ENCODE measurements around the gene ABLIM2. TPM values are rescaled to one million over a fixed set of nuclear protein-coding genes. Genes with fewer than 3 reads are reported as not detected.

The ABLIM2 gene
- total and polyA plus RNA-seq, 2 of the 4 experiments (the other 2 are of a cell fraction), result under 0.01 to 0.10 TPM

- TF ChIP-seq NFE2L2 (IDR thresholded peaks at IDR 0.05; ENCODE audit: low read depth, low read length) (no peak), CEBPB (IDR thresholded peaks at IDR 0.05; ENCODE audit: low read depth, low read length) (peak; percentile 63; the same call in 1 of the 2 replicates)
- Histone ChIP-seq H3K14ac (replicated peaks; ENCODE audit: low read depth, low read length) (no peak overlapping the region), H3K56ac (ENCODE audit: extremely low read depth, insufficient read depth, low read length) (no peak overlapping the region), H4K8ac (ENCODE audit: low read depth in 2 of 2, low read length in 2 of 2) (no peak overlapping the region), H3K79me1 (ENCODE audit: low read depth in 1 of 2, low read length in 2 of 2) (peaks cover 0 to 43% of the 10 kb centered on the region in 2 experiments; a peak in 2 of 4 replicates), H3K4me1 (ENCODE audit: control insufficient read depth, insufficient read depth, low read length) (peaks cover 16% of the 10 kb centered on the region), H3K4me2 (ENCODE audit: low read depth, low read length) (peak overlapping the region; percentile 98), H2AK5ac (ENCODE audit: low read depth, low read length) (no peak overlapping the region), H3K9me3 (ENCODE audit: control insufficient read depth, insufficient read depth, low read length) (no peaks in the 10 kb centered on the region; the same call in 1 of the 2 replicates), H3K4ac (ENCODE audit: low read depth, low read length) (0 out of 2 replicates have a peak overlapping the region, but pooled peaks have one; percentile 29), H2BK15ac (ENCODE audit: low read depth, low read length) (no peak overlapping the region), H2AK9ac (replicated peaks; ENCODE audit: low read depth, low read length, poor library complexity) (no peak overlapping the region), H4K5ac (ENCODE audit: low read depth, low read length) (no peak overlapping the region), H2AFZ (replicated peaks; ENCODE audit: low read length, poor library complexity) (no peak overlapping the region), H2BK20ac (ENCODE audit: low read depth, low read length) (no peak overlapping the region), H3K36me3 (ENCODE audit: control insufficient read depth, insufficient read depth, low read length) (peaks cover 7% of the 10 kb centered on the region), H2BK5ac (ENCODE audit: low read depth, low read length, poor library complexity, severe bottlenecking) (peak overlapping the region; percentile 20), H3K9ac (ENCODE audit: low read depth, low read length) (peak overlapping the region; percentile 74), H3K27me3 (ENCODE audit: control insufficient read depth, insufficient read depth, low read length) (no peaks in the 10 kb centered on the region), H3K27ac (ENCODE audit: insufficient read depth, low read length) (peak overlapping the region; percentile 95; the same call in 1 of the 2 replicates), H3K4me3 (ENCODE audit: insufficient read depth, low read depth, low read length) (peak overlapping the region; percentile 69; the same call in 1 of the 2 replicates), H3K18ac (ENCODE audit: low read depth, low read length) (no peak overlapping the region), H3K9me1 (ENCODE audit: insufficient read depth, low read length) (peaks cover 12% of the 10 kb centered on the region), H4K91ac (ENCODE audit: insufficient read depth, low read depth, low read length) (no peak overlapping the region), H4K20me1 (ENCODE audit: insufficient read depth, low read length) (peaks cover 60% of the 10 kb centered on the region), H2BK120ac (ENCODE audit: low read depth, low read length) (no peak overlapping the region), H3K23ac (ENCODE audit: low read depth, low read length) (no peak overlapping the region)
- WGBS, 2 experiments (ENCODE audit: extremely low coverage in 2 of 2, insufficient read length in 1 of 2), result no CpG with 5 or more reads among the region's 2 CpGs
- POLR2A ChIA-PET (ENCODE audit: unreplicated experiment), result no interaction called here
- DNase-seq, result no peak
- no TSS peak for BruUV-seq (replicated peaks)
- CTCF ChIA-PET, result interaction anchor here (1.2 to 1.7 kb wide), 4 partner anchors 14 to 133 kb away, joined by 3 to 6 read pairs (median 5); no protein-coding TSS in a partner anchor
- in situ Hi-C loops (cut with MboI; ENCODE audit: low sequenced_read_pairs) (no loop called here), intact Hi-C loops (cut with micrococcal nuclease) (loop anchor here (5.0 kb wide), 1 partner anchor 60 kb away; no protein-coding TSS in a partner anchor), dilution Hi-C loops (cut with HindIII; ENCODE audit: low sequenced_read_pairs, unreplicated experiment) (no loop called here)
- ATAC-seq (ENCODE audit: low read depth), result no peak
Observed at GRCh38 chr4:7937006-7937405, 221.6 kb downstream of the ABLIM2 start.
